Urinary bladder (tissue), 4 donors: Measurements from ENCODE around the gene ATXN2. TPM values are rescaled to one million over a fixed set of nuclear protein-coding genes. Genes with fewer than 3 reads are reported as not detected.
"Not testable (repeated sequence)": the region's sequence is repeated elsewhere in the genome, so short reads cannot be mapped to it uniquely, and the experiment has no call there.

Source experiments
- DNase-seq: peaks from one replicate; pipeline ENCODE4 v3.0.0-alpha.2; 2015; ENCODE audit errors: extremely low spot score
- H3K27ac ChIP-seq: one replicate; pipeline ENCODE4 v1.5.1; 2013; ENCODE audit warnings: low read depth, mild to moderate bottlenecking, moderate library complexity
- H3K36me3 ChIP-seq: one replicate; pipeline ENCODE4 v1.6.1; 2013; ENCODE audit warnings: mild to moderate bottlenecking, moderate library complexity; ENCODE audit not compliant: insufficient read depth
- H3K4me1 ChIP-seq: one replicate; pipeline ENCODE4 v1.6.1; 2013; ENCODE audit warnings: mild to moderate bottlenecking, moderate library complexity; ENCODE audit not compliant: insufficient read depth
- H3K4me3 ChIP-seq: one replicate; pipeline ENCODE4 v1.5.1; 2013; ENCODE audit warnings: low read depth, low read length
- WGBS: extraction: QIAGEN DNeasy Blood & Tissue Kit; methylation state at CpG from one replicate; pipeline ENCODE4 v1.1.7; 2013; 5-methylcytosine and 5-hydroxymethylcytosine counted together
- polyA plus RNA-seq: library from polyadenylated mRNA; stranded (reverse); fragments of 200-250 nt; gene quantifications from one replicate; pipeline ENCODE4 v1.2.3, GENCODE V29; 2013
- total RNA-seq: library from RNA; depleted of rRNA; stranded (reverse); fragments of >200 nt; gene quantifications from one replicate; pipeline ENCODE4 v1.2.3, GENCODE V29; 2014
- donor health status: healthy with polysubstance abuse.
- donor health status: healthy.

The ATXN2 gene
- total and polyA plus RNA-seq, 2 donors, result 29.9 to 75.9 TPM

DNA sequence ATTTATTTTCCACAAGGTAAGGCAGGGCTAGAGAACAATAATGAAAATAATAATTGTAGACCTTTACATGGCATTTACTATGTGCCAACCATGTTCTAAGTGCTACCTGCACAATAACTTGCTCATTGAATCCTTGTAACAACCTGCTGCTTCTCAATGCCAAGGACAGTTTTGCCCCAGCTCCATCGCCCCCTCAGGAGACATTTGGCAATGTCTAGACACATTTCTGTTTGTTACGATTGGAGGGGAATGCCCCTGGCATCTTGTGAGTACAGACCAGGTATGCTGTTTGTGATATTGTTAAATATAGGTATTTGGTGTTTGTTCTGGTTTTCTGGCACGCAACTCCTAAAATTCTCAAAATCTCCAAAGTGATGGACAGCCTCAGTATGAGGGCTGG lies 8.1 kb upstream of the ATXN2 start:
- no peak for DNase-seq
- Histone ChIP-seq H3K36me3 (no peaks in the 10 kb centered on the region), H3K4me1 (no peaks in the 10 kb centered on the region), H3K4me3 (no peak overlapping the region), H3K27ac (no peak overlapping the region)
- 86% methylated on average over 3 of the region's 3 CpGs for WGBS

DNA sequence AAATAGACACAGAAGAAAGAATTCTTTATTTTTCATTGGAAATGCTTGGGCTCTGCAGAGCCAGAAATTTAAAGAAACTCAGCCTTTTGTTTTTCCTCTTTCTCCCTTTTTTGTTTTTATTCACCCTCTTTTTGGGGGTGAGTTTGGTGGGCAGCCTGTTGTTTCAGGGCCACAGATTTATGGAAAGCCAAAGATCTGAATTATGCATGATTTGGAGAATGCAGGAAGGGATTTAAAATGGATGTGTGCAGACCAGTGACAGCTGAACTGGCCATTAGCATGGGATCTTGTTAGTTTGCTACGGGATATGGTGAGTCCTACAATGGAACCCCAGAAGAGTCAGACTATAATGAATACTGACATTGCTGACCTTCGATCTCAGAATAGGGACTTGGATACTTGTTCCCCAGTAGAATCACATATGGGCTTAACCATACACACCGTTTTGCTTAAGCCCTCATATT lies 7.7 kb upstream of the ATXN2 start:
- Histone ChIP-seq H3K27ac (no peak overlapping the region), H3K36me3 (no peaks in the 10 kb centered on the region), H3K4me3 (no peak overlapping the region), H3K4me1 (no peaks in the 10 kb centered on the region)
- no peak for DNase-seq
- 72% methylated on average over 3 of the region's 3 CpGs for WGBS

DNA sequence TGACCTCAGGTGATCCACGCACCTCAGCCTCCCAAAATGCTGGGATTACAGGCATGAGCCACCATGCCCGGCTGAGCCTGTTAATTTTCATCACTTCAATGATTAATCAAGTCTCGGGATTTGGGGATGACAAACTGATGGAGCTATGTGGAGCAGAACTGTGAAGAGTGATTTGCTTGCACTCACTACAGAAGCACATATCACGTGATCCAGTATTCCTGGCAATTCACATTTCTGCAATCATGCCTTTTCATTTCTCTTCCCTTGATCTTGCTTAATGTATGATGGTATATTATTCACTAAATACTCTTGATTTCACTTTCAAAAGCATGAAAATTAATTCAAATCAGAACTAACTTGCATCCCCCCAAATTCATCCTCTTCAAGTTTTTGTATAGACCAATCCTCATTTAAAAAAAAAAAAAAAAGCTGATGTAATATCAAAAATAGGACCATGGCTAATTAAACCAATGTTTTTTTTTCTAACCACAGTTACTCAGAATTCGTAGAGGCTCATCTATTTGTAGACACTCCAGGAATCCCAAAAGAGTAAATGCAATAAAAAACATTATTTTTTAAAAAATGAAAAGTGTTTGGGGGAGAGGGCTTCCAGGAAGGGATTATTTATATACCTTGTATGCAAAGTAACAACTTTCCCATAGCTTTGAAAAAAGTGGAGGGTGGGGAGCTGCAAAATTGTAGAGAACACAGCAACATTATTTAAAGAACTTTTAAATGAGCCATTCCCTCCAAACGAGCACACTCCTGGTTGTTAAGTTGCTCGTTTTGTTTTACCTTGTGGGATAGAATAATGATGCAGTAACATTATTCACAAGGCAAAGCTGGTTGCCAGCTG lies 7.0 kb upstream of the ATXN2 start:
- Histone ChIP-seq H3K4me1 (no peaks in the 10 kb centered on the region), H3K4me3 (no peak overlapping the region), H3K27ac (no peak overlapping the region), H3K36me3 (no peaks in the 10 kb centered on the region)
- DNase-seq, result no peak
- WGBS, result 86% methylated on average over 7 of the region's 7 CpGs

DNA sequence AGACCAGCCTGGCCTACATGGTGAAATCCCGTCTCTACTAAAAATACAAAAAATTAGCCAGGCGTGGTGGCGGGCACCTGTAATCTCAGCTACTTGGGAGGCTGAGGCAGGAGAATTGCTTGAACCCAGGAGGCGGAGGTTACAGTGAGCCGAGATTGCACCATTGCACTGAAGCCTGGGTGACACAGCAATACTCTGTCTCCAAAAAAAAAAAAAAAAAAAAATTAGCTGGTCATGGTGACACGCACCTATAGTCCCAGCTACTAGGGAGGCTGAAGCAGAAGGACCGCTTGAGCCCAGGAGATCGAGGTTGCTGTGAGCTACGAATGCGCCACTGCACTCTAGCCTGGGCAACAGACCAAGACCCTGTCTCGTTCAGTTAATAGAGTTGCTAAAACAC lies 3.7 kb upstream of the ATXN2 start:
- DNase-seq, H3K4me1 ChIP-seq, H3K4me3 ChIP-seq, H3K27ac ChIP-seq, H3K36me3 ChIP-seq: not testable (repeated sequence)
- 92% methylated on average over 11 of the region's 11 CpGs for WGBS

DNA sequence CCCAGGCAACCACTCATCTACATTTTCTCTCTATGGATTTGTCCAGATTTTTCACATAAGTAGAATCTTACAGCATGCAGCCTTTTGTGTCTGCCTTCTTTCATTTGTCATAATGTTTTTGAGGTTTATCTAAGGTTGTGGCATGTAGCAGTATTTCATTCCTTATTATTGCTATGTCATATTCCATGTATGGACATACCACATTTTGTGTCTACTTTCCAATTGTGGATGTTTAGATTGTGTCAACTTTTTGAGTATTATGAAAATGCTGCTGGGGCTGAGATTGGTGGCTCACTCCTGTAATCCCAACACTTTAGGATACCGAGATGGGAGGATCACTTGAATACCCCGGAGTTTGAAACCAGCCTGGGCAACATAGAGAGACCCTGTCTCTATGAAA lies 3.2 kb upstream of the ATXN2 start:
- 89% methylated on average over 2 of the region's 2 CpGs for WGBS

DNA sequence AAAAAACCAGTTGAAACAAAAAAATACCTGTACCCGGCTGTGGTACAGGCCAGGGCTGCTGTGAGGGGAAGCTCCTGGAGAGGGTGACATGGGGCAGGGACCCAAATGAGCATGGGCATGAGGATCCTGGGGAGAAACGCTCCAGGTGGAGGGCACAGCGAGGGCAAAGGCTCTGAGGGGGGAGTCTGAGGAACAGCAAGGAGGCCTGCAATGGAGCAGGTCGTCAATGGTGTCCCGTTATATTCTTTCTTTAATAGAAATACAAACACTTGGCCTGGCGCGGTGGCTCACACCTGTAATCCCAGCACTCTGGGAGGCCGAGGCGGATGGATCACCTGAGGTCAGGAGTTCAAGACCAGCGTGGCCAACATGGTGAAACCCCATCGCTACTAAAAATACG lies 1.9 kb upstream of the ATXN2 start:
- not testable (repeated sequence) for H3K4me1 ChIP-seq, H3K27ac ChIP-seq, H3K4me3 ChIP-seq, DNase-seq, H3K36me3 ChIP-seq
- 96% methylated on average over 12 of the region's 12 CpGs for WGBS

More for the DNA sequence above, 3.2 kb upstream of the ATXN2 start:
- no peak overlapping the region for H3K4me3 ChIP-seq
- DNase-seq, result no peak
- no peaks in the 10 kb centered on the region for H3K36me3 ChIP-seq
- no peaks in the 10 kb centered on the region for H3K4me1 ChIP-seq
- no peak overlapping the region for H3K27ac ChIP-seq

DNA sequence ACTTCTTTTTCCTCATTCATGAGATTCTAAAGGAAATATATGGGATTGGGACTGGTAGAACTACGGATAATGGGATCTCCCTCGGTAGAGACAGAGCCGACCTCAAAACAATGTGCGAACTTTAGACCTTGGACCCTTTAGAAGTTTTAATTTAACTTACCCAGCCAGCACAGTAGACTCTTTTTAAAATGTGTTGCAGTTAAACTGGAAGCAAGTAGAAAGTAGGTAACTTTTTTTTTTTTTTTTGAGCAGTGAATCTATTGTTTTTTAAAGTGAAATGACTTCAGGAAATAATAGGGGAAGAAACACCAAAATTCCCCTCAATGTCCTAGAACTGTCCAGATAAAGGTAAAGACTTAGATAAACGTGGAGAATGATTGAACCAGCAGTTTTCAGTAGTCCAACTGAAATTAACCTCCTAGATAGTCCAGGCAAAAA lies 1.1 kb upstream of the ATXN2 start:
- no peaks in the 10 kb centered on the region for H3K4me1 ChIP-seq
- no peaks in the 10 kb centered on the region for H3K36me3 ChIP-seq
- WGBS, result 9% methylated on average over 5 of the region's 5 CpGs
- no peak overlapping the region for H3K27ac ChIP-seq
- no peak for DNase-seq
- H3K4me3 ChIP-seq, result peak overlapping the region; percentile 100

DNA sequence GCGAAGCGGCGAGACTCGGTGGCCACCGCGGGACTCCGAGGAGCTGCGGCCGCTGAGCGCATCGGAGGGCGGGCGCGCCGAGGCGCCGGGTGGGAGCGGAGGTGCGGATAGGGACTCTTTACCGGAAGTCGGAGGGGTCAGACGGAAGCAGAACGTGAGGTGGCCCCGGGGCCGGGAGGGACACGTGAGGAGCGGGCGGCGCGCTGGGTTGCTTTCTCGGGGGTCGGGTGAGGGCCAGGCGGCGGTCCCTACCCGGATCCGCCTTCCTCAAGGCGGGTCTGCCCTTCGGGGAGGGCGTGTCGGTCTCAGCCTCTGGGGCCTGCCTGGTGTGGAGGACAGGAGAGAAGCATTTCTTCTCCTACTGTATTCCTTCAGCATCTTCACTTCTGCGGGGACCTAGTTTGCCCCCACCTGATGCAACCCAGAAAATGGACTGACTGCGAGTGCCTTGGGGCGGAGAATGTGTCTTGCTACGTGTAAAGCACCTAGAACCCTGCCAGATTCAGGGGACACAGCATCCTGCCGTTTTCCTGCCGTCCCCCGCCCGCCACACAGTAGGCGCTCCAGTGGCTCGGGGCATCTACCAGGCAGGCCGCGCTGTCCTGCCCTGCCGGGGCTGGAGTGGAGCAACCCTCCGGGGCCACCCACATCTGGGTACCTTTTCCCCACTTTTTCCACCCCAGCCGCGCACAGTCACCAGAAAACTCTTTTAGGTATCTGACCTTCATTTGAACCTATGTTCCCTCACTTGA lies 514 bp upstream of the ATXN2 start:
- H3K36me3 ChIP-seq, result no peaks in the 10 kb centered on the region
- under 1% methylated on average over 56 of the region's 56 CpGs for WGBS
- no peaks in the 10 kb centered on the region for H3K4me1 ChIP-seq
- DNase-seq, result peak; percentile 80
- peak overlapping the region; percentile 100 for H3K4me3 ChIP-seq
- peak overlapping the region; percentile 96 for H3K27ac ChIP-seq

DNA sequence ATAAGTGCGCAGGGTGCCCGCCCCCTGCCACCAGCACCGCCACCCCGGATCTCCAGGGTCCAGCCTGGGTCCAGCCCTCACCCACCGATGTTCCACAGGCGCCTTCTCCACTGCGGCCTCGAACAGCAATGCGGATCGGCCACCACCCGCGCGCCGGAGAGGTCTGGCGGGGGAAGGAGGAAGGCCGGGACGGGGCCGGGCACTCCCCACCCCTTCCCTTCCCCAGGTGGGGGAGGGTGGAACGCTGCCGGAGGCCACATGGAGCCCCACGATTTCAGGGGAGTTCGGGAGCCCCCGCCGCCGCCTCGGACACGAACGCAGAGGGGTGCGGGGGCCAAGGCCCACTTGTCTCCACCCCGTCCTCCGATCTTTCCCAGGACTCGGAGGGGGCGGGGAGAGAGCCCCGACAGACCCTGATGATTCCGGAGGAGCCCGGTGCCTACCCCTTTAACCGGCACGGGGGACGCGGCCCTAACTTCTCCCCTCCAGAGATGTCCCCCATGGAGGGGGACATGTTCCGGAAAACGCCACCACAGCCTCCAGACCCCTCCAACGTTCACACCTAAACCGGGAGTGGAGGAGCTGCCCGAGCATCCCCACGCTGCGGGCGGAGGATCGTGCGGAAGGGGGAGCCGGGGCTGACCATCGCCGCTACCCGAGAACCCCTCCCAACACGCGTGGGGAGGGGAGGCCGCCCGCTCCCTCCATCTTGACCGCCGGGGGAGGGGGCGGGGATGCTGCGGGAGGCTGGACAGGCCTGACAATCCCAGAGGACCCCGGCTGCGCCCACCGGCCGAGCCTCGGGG lies 1.1 kb downstream of the ATXN2 start:
- Histone ChIP-seq H3K36me3 (no peaks in the 10 kb centered on the region), H3K27ac (peak overlapping the region; percentile 89), H3K4me1 (no peaks in the 10 kb centered on the region), H3K4me3 (peak overlapping the region; percentile 100)
- under 1% methylated on average over 67 of the region's 67 CpGs for WGBS
- no peak for DNase-seq

DNA sequence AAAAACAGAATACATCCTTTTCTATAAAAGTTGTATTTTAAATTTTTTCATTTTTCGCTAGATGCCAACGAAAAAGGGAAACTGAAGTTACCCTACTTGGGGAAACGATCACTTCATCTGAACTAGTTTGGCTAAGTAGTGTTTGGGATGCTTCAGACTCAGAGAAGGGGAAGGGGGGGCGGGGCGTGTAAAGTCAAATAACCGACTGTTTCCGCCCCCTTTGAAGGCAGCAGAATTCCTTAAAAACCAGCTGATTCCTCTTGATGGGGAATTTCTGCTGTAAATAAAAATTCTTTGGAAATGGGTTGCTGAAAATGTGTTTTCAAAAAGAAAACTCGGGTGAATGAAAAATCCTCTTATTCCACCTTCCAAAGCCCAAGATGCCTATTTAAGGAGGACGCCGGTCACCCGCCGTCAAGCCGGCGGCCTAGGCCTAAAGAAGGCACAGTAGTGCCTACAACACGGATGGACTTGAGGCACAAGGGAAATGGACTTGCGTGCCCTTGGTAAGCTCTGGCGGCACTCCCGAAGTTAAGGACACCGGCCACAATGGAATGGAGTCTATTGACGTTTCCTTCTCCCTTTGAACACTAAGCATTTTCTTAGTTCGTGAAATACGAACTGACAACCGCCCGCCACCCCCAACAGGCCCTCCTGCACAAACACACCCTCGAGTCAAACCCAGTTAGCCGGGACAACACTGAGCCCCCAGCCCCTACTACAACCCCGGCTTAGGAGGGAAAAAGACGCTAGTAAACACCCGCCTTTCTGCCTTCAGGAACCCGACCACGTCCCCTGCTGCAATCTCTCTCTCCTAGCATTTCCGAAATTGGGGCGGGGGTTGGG lies 1.9 kb downstream of the ATXN2 start:
- peak overlapping the region; percentile 100 for H3K4me3 ChIP-seq
- DNase-seq, result no peak
- WGBS, result 2% methylated on average over 33 of the region's 33 CpGs

DNA sequence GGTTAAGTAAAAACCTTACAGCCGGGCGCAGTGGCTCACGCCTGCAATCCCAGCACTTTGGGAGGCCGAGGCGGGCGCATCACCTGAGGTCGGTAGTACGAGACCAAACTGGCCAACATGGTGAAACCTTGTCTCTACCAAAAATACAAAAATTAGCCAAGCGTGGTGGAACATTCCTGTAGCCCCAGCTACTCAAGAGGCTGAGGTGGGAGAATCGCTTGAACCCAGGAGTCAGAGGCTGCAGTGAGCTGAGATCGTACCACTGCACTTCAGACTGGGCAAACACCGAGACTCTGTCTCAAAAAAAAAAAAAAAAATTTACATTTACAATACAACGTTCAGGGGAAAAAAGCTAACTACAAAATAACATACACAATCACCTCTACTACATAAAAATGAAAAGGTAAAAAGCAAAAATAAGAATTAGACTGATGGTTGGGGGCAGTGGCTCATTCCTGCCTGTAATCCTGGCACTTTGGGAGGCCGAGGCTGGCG lies 3.7 kb downstream of the ATXN2 start:
- H3K36me3 ChIP-seq, H3K4me3 ChIP-seq, DNase-seq, H3K4me1 ChIP-seq: not testable (repeated sequence)
- H3K27ac ChIP-seq, result peak overlapping the region; percentile 32
- WGBS, result 73% methylated on average over 15 of the region's 15 CpGs

More for the DNA sequence above, 1.9 kb downstream of the ATXN2 start:
- Histone ChIP-seq H3K4me1 (no peaks in the 10 kb centered on the region), H3K36me3 (no peaks in the 10 kb centered on the region), H3K27ac (peak overlapping the region; percentile 89)

DNA sequence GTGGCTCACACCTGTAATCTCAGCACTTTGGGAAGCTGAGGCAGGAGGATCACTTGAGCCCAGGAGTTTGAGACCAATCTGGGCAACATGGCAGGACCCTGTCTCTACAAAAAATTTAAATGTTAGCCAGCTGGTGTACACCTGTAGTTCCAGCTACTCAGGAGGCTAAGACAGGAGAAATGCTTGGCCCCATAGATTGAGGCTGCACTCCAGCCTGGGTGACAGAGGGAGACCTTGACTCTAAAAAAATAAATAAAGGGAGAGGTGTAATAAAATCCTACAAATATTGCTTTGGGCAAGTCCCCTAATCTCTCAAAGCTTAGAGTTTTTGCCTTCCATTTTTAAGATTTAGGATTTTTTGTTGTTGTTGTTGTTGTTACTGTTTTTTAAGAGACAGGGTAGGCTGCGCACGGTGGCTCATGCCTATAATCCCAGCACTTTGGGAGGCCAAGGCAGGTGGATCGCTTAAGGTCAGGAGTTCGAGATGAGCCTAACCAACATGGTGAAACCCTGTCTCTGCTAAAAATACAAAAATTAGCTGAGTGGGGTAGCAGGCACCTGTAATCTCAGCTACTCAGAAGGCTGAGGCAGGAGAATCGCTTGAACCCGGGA lies 7.6 kb downstream of the ATXN2 start:
- not testable (repeated sequence) for DNase-seq, H3K36me3 ChIP-seq, H3K4me1 ChIP-seq, H3K4me3 ChIP-seq, H3K27ac ChIP-seq
- WGBS, result 90% methylated on average over 6 of the region's 6 CpGs
